ENCODE results near the gene KIF6.

Gene KIF6

DNA sequence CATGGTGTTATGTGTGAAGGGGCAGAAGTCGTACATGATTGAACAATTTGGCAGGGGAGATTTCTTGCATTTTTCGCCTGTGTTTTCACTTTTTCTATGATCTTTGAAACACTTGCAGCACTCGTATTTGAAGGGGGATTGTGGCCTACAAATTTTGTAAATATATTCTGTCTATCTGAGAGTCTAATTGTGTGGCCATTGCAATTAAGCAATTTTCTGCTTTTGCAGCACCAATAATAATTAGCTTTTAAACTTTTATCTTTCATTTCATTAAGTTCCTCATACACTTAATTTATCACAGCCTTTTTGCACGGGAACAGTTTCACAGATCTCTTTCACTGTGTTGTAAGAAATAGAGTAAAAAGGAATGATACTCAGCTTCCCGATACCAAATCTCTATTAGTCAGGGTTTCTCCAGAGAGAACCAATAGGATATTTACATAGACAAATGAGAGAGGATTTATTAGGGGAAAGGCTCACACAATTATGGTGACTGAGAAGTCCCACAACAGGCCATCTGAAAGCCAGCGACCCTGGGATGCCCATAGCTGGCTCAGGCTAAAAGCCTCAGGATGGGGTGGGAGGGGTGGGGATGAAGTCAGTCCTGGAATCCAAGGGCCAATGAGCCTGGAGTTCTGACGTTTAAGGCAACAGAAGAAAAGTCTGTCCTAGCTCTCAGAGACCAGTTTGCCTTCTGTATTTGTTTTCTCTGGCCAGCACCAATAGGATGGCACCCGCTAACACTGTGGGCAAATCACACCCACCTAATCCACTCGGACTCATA lies 58.3 kb downstream of the KIF6 start:
- in situ Hi-C loops (cut with MboI; ENCODE audit: low sequenced_read_pairs) = no loop called here

DNA sequence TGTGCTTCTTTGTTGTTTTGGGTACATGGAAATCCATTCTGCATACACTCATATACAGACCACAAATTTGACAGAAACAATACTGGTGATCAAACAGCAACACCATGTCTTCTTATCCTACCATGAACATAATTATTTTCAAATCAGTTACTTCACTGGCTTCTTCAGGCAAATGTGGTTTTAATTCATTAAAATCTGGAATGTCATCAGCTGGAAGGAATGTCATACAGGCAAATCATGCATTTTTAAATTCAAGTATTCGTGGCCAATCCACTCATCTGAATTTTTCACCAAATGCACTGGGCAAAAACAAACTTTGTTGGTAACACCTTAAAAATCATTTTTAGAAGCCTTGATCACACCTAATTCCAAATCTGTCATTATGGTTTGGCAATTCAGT lies 59.3 kb downstream of the KIF6 start:
- in situ Hi-C loops (cut with MboI; ENCODE audit: low sequenced_read_pairs) = no loop called here

DNA sequence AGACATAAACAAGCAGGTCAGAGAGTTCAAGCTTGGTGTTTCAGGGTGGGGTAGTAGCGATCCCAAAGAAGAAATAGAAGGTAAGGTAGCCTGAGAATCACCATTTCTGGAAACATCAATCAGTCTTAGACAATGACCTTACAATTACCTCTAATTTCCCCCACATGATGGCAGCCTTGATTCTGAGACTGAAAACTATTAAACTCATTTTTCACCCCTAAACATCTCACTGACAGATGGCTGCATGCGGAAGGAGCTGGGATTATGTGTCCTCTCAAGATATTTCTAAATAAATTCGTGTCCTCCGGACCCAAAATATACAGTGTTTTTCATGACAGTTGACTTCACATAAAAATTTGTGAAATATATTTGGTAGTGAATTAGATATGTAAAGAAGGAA lies 61.0 kb downstream of the KIF6 start:
- in situ Hi-C loops (cut with MboI; ENCODE audit: low sequenced_read_pairs) = no loop called here

DNA sequence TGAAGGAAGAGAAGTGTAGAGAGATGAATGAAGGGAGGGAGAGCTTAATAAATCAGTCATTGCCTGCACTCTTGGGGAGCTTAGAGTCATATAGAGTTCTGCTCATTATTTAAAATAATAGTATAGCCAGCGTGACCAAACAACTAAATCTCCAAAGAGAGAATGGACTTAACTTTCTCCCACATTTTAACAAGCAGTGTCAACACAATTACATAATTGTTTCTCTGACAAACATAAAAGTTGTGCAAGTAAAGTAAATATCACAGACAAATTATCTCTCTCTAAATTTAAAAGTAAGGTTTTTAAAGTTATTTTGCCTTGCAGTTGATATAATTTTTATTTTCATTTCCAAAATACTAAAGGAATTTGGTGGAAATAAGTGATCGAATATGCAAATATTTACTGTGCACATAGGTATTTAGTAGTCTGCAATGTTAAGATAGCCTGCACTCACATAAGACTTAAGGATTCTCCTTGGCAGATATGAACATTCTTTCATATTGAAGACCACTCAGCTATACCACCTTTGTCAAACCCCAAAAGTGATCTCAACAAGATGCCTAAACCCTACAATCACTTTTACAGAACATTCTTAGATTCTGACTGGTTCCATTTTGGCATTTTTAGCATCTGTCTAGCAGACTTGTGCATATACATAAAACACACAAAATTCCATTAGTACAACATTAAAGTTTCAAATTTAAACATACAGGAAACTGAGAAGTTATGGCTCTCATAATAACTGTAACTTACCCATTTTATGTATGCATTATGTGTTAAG lies 67.7 kb downstream of the KIF6 start:
- in situ Hi-C loops (cut with MboI; ENCODE audit: low sequenced_read_pairs) = no loop called here

DNA sequence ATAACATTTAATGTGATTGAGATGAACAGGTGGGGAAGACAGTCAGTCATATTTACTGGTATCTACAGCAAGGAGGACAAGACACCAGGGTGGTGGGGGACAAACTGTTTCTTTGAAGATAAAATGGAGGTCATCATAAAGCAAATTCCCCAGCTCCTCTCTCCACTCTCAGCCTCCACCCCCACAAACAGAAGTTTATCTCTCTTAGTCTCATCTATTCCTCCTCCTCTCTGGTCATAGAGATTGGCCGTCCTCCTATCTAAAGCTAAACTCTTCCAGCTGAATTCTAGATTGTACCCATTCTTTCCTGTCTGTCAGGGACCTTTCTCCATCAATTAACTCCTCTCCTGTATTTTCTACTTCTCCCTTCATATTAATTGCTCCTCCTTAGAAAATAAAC lies 71.1 kb downstream of the KIF6 start:
- in situ Hi-C loops (cut with MboI; ENCODE audit: low sequenced_read_pairs) = no loop called here

DNA sequence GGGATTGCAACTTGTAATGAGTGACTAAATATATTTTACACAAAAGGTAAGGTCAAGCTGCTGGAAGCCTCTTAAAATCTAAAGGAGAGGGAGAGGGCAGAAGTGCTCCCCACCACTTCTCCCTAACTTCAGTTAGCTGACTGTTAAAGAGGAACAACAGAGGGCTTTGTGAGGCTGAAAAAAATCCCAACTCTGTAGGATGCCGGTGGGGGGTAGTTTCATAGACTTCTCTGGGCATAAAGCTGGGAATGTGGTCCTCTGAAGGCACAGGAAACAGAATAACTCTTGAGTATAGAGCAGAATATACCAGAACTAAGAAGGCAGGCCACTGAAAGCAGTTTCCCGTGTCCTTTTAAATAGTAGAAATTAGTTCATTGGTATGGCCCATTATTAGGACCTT lies 71.6 kb downstream of the KIF6 start:
- in situ Hi-C loops (cut with MboI; ENCODE audit: low sequenced_read_pairs) = no loop called here

DNA sequence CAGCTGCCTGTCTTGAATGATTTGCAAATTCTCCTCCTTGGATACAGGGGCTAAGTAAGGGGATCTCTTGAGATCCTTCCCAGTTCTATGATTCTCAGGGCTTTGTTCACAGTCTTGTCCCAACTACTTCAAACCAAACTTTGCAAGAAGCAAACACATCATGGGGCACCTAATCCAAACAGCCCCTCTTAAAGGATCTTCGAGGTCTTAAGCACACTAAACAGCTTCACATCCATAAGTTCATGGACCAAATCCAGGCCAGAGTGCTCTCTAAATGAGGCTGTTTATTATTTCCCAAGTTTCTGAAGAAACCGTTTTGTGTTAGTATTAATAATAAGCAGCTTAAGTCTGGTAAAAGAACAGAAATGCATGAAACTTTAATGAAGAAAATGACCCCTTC lies 75.2 kb downstream of the KIF6 start:
- in situ Hi-C loops (cut with MboI; ENCODE audit: low sequenced_read_pairs) = no loop called here

DNA sequence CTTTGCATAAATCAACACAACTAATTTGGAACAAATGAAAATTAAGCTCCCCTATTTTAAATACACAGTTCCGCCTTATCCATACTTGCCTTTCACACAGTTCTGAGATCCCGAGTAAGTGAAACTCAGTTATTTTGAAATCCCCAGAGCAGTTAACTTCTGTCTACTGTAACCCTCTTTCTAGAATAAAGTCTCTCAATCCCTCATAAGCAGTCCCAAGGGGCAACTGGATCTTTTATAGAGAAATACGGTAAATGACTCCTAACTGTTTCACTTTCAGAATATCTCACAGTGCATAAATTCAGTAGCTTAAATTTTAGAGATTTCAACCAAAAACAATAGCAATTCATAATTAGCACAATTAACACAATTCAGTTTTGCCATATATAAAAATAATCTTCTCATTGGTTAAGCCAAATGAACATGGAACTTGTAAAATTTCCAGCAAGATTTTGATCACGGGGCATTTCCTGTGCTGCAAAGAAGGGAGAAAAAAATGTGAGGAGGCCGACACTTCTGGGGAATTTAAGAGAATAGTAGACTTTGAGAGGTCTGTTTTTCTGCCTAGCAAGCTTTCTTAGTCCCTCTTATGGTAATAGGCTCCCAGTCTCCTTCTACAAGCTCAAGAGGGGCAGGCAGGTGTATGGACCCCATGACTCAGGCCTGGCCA lies 78.3 kb downstream of the KIF6 start:
- in situ Hi-C loops (cut with MboI; ENCODE audit: low sequenced_read_pairs) = no loop called here

DNA sequence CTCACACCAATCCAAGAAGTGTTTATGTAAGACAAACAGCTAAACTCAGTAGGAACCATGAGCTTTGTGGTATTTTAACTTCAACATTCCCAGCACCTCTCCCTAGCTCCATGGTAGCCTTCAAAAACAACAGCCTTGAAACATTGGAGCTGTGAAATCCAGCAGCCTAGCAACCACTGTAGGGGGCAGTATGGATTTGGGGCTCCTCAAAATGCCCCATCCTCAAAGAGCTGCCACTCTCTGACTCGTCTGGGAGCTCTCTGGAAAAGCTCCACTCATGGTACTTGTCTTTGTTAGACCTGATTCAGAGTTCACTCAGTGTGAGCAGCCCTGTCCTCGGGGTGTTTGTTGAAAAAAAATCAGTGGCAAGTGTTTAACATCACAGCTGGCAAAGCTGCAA lies 82.9 kb downstream of the KIF6 start:
- in situ Hi-C loops (cut with MboI; ENCODE audit: low sequenced_read_pairs) = no loop called here

DNA sequence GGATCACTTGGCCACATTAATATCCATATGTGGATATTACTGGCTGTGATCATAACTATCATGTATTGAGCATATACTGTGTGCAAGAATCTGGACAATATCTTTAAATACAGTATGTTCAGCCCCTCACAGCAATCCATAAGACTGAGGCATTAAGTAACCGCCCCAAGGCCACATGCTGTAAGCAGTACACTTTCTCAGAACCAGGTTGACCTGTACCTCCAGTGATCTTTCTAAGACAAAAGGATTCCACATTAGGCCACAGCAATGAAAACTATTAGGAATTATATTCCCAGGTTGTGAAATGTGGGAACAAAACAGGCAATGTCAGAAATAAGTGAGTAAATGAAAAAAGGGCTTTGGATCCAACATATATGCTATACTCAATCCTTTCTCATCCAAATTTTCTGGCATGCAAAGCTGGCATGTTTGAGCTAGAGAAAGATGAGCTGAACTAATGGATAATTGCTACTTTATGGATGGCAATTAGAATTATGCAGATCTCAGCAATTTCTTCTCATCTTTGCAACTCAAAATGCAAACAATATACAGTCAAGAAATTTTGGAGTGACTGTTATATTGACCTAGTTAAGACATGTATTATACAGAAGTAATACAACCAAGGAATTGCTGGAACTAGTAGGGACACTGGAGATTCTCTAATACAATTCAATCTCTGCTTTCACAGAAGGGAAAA lies 86.9 kb downstream of the KIF6 start:
- in situ Hi-C loops (cut with MboI; ENCODE audit: low sequenced_read_pairs) = no loop called here

DNA sequence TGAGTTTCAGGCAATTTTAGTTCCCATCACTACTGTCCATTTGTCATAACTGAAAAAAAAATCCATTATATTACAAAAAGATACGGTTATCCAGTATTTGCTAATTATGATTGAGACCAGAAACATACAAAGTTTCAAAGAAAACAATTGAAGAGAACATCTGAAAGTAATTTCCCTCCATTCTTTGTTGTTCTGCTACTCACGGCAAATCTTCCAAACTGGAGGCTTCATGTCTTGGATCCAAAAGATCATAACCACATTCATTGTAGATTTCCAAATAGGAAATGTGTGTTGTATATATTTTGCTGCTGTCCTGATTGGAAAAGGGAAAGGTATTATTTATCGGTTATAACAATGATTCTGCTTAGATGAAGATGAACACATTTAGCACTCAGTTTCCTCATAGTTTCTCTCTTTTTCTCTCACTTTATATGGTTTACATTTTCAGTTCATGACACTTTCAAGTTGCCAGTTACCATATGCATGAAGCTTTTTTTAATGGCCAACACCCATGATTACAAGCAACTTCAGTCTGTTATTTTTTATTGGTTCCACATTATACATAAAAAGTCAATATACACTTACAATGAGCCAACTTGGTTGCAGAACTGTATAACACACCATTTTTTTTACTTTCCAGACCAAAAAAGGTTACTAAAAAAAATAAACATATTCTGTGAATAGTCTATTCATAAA lies 90.4 kb downstream of the KIF6 start:
- in situ Hi-C loops (cut with MboI; ENCODE audit: low sequenced_read_pairs) = no loop called here

DNA sequence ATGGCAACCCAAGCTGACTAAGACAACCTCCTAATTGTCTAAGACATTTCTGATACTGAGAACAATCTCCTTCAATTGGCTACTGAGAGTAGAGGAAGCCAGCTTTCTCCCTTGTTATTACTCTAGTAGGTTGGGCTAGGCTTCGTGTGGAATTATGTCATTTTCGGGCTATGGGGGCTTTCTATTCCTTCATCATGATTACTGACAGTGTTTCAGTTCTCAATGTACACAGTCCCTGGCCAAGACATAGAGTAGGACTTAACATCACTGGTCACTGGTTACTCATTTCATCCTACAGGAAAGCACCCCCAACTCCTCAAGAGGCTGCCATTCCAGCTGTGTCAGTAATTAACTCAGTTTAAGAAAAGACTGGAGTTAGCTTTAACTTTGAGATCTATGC lies 100.0 kb downstream of the KIF6 start:
- in situ Hi-C loops (cut with MboI; ENCODE audit: low sequenced_read_pairs) = no loop called here

DNA sequence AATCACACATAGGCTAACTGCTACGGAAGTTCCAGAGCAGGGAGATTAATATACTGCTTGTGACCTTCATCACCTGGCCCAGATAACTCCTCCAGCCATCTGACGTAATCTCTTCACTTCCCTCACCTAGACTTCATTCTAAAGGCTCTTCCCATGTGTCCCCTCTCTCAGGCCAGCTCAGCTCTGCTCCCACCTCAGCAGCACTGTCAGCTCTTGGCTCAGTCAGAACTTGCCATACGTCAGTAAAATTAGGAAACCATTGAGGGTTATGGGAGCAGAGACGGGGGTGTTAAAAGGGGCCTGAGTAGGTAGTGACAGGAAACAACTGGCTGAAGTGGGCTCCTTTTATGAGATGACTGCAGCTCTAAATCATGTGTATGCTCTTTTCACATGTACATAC lies 101.5 kb downstream of the KIF6 start:
- in situ Hi-C loops (cut with MboI; ENCODE audit: low sequenced_read_pairs) = no loop called here

DNA sequence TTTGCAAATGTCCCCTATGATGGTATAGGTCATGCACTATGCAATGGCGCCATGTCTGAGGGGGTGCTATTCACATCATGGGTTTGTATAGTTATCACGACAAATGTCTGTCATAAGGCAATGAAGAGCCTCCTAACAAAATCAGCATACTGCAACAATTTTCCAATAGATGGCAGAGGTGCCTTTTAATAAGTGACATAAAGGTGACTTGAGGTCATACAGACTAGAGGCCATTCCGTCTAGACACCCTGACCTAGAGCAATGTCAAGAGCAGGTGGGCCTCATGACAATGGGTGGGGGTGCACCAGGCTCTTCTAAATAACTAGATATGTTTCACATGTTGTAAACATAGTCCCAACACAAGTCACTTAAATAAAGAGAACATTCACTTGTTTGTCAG lies 107.7 kb downstream of the KIF6 start:
- in situ Hi-C loops (cut with MboI; ENCODE audit: low sequenced_read_pairs) = no loop called here

DNA sequence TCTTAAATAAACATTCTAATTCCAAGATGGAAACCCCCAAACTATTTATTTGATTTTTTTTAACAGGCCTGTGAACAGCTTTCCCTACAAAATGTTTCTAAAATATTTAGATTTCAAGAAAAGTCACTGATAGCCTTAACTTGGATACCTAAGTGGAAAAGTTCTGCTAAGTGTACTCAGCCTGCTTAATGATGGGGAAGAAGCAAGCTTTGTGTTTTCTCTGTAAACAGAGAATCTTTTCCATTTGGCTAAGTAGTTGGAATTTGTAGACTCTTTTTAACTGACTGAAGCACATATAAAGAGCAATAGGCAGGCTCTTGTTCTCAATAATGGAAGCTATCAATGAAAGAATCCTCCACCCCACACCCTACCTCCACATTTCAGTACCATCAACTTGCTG lies 108.2 kb downstream of the KIF6 start:
- in situ Hi-C loops (cut with MboI; ENCODE audit: low sequenced_read_pairs) = no loop called here

DNA sequence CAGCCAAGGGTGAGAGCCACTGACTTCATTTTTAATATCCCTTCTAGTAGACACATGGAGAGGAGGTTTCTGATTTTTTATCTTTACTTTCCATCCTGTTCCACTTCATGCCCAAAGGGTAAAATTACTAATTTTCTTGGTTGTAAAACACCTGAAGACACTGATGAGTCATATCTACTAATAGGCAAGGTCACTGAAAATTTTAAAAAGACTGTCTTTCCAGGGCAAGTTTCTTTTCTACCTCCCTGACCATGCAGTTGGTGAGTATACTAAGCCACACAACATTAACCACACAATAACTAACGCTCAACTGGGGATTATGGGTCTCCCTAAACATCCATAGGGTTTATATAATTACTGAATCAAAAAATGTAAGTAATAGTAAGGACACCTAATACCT lies 109.6 kb downstream of the KIF6 start:
- in situ Hi-C loops (cut with MboI; ENCODE audit: low sequenced_read_pairs) = no loop called here

DNA sequence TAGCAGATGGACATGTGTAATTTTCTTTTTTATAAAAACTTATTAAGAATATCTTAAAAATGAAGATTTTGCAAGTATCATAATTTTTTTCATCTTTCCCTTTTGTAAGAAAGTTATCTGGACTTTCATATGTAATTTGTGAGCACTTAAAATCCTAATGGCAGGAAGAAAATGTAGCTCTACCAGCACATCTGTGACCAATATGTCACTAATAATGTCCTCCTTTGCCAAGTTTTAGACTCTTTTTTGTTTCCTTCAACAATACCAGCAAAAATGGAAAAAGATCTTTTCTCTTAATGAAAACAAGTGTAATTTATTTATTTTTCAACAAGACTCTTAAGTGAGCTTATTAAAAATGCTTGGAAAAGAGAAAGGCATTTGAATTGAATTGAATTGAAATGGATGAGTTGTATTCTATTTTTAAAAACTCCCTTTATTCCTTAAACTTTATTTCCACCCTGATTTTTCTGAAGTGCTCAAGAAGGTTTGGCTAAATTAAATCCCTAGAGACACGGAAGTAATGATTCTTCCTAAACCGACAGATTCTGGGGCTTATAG lies 110.7 kb downstream of the KIF6 start:
- in situ Hi-C loops (cut with MboI; ENCODE audit: low sequenced_read_pairs) = no loop called here

DNA sequence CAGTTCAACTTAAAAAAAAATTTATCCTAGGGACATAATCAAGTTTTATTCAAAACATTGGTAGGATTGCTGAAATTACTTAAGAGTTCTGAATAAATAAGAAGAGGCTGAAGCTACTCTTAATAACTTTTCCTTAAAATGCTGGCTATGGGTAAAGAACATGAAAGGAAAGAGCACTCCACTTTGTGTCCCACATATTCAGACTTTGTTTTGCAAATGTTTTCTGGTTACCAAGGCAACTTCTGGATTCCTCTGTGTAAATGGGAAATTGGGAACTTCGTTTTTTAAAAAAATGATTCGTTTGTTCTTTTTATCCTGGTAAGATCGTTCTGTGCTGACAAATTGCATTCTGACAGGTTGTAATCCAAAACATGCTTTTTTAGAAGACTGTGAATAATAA lies 115.0 kb downstream of the KIF6 start:
- in situ Hi-C loops (cut with MboI; ENCODE audit: low sequenced_read_pairs) = no loop called here

DNA sequence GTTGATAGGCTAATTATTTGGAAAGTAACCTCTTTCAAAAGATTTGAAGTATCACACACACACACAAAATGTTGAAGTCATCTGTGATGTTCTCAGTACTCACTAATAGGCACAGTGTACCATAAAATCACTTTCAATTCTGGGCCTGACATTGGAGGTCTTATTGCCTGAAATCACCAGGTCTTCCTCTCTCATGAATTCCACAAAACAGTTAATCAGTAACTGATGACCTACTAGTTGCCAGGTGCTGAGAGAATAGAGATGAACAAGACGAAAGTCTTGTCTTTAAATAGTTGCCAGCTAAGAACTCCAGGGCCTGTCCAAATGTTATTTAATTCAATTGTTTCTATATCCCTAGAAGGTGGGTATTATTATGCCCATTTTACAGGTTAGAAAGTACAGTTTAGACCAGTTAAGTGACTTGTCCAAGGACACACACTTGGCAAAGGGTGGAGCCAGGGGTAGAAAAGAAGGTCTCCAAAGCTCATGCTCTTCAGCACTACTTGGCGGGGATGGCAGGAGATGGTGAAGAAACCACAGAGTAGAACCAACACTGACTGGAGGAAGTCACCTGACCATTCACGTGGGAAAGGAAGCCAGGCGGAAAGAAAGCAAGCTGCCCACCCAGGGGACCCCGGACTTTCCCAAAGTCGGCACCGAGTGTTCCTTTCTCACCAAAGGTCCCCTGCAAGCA lies 116.4 kb downstream of the KIF6 start:
- in situ Hi-C loops (cut with MboI; ENCODE audit: low sequenced_read_pairs) = no loop called here
